ENCODE results near the gene DHRS1. TPM values are rescaled to one million over a fixed set of nuclear protein-coding genes. Genes with fewer than 3 reads are reported as not detected.
A peak's percentile ranks its signal among the peaks of the same experiment; 100 is the strongest.

DHRS1 gene
- total and polyA plus RNA-seq, 9 of the 15 experiments (the other 6 are each of a cell fraction or from before 2014, with no cell fraction given): 7.3 to 33.6 (median 13.3) TPM

DNA sequence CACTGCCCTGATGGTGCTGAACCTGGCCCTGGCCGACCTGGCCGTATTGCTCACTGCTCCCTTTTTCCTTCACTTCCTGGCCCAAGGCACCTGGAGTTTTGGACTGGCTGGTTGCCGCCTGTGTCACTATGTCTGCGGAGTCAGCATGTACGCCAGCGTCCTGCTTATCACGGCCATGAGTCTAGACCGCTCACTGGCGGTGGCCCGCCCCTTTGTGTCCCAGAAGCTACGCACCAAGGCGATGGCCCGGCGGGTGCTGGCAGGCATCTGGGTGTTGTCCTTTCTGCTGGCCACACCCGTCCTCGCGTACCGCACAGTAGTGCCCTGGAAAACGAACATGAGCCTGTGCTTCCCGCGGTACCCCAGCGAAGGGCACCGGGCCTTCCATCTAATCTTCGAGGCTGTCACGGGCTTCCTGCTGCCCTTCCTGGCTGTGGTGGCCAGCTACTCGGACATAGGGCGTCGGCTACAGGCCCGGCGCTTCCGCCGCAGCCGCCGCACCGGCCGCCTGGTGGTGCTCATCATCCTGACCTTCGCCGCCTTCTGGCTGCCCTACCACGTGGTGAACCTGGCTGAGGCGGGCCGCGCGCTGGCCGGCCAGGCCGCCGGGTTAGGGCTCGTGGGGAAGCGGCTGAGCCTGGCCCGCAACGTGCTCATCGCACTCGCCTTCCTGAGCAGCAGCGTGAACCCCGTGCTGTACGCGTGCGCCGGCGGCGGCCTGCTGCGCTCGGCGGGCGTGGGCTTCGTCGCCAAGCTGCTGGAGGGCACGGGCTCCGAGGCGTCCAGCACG, 16.4 kb upstream of the DHRS1 start (continued):
- TF ChIP-seq STAG1 (CRISPR knock-in tag; IDR thresholded peaks at IDR 0.05; ENCODE audit: borderline replicate concordance) (peak; percentile 47; the same call in 1 of the 2 replicates), ASH1L (IDR thresholded peaks at IDR 0.05; ENCODE audit: borderline replicate concordance, low read depth, partially characterized antibody) (no peak), NBN (IDR thresholded peaks at IDR 0.05; ENCODE audit: low read depth) (no peak), ZNF717 (CRISPR knock-in tag; IDR thresholded peaks at IDR 0.05) (no peak), SRSF1 (IDR thresholded peaks at IDR 0.05; ENCODE audit: low read depth, low read length) (no peak), CTBP1 (IDR thresholded peaks at IDR 0.05; ENCODE audit: borderline replicate concordance) (peak; percentile 51; the same call in 1 of the 2 replicates), KLF13 (tag; IDR thresholded peaks at IDR 0.05; ENCODE audit: borderline replicate concordance, low read depth) (no peak), ETV5 (CRISPR knock-in tag; IDR thresholded peaks at IDR 0.05; ENCODE audit: low read depth) (peak; percentile 92), ZBTB33 (CRISPR knock-in tag; IDR thresholded peaks at IDR 0.05) (peak; percentile 99), USF2 (CRISPR knock-in tag; IDR thresholded peaks at IDR 0.05) (peak; percentile 61), NCOA6 (IDR thresholded peaks at IDR 0.05) (no peak), ZNF436 (CRISPR knock-in tag; IDR thresholded peaks at IDR 0.05) (no peak), THAP7 (CRISPR knock-in tag; IDR thresholded peaks at IDR 0.05) (no peak), C11orf30 (IDR thresholded peaks at IDR 0.05; ENCODE audit: low read depth) (peak; percentile 83), CTCFL (IDR thresholded peaks at IDR 0.05; ENCODE audit: borderline replicate concordance, insufficient read depth, low read depth, low read length, poor library complexity, severe bottlenecking) (peak; percentile 15), SAFB2 (IDR thresholded peaks at IDR 0.05; ENCODE audit: borderline replicate concordance, low read depth, low read length, severe bottlenecking) (no peak), GATAD2A (IDR thresholded peaks at IDR 0.05) (no peak), ZFP36 (IDR thresholded peaks at IDR 0.05; ENCODE audit: low read depth, low read length, partially characterized antibody) (no peak), SLC30A9 (CRISPR knock-in tag; IDR thresholded peaks at IDR 0.05) (no peak), HDAC1 (IDR thresholded peaks at IDR 0.05) (no peak)
- TF ChIP-seq, protein P1, sequence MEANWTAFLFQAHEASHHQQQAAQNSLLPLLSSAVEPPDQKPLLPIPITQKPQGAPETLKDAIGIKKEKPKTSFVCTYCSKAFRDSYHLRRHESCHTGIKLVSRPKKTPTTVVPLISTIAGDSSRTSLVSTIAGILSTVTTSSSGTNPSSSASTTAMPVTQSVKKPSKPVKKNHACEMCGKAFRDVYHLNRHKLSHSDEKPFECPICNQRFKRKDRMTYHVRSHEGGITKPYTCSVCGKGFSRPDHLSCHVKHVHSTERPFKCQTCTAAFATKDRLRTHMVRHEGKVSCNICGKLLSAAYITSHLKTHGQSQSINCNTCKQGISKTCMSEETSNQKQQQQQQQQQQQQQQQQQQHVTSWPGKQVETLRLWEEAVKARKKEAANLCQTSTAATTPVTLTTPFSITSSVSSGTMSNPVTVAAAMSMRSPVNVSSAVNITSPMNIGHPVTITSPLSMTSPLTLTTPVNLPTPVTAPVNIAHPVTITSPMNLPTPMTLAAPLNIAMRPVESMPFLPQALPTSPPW (CRISPR knock-in tag; IDR thresholded peaks at IDR 0.05): no peak

Data from K562 (cell line).